ENCODE results near the gene MAST4. TPM values are rescaled to one million over a fixed set of nuclear protein-coding genes. Genes with fewer than 3 reads are reported as not detected.
A peak's percentile ranks its signal among the peaks of the same experiment; 100 is the strongest.

MAST4 gene
- total RNA-seq, 1 experiment from 2014 or later = 4.7 TPM

DNA sequence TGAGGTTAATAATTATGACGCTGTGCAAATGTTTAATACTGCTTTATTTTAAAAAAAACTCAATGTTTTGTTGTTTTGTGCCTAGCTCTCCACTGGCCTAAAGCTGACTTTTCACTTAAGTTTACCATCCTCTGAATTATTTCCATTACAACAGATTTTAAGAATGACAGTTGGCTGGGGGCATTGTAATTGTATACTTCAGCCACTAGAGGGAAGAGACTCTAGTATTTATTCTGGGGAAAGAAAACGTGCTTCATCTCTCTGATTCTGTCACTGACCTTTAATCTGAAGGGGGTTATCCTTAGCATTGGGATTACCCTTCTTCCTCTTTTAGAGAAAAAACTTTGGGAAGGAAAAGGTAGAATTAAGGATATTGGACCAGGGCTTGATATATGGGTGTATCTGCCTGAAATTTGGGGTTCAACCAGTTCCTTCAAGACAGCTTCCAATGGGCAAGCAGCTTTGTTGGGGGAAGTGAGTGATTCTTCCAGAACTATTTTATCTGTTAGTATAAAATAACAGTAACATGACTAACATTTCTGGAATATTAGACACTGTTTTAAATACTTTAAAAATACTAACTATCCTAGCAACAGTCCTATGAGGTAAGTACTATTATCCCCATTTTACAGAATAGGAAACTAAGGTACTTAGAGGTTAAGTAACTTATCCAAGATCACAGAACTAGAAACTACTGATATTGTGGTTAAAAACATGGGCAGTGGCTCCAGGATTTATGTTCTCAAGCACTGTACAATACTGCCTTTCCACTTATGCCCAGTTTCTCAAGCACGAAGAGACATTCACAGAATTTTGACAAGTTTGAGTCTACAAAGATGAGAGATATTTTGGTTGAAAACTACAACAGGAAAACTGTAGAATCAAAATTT is 392.0 kb downstream of the MAST4 start:
- peak; percentile 54 for DNase-seq (ENCODE audit: low spot score)

- DNase-seq (ENCODE audit: low spot score) = peak; percentile 38
These were observed 393.1 kb downstream of the MAST4 start for GRCh38 chr5:66989286-66989685.

DNA sequence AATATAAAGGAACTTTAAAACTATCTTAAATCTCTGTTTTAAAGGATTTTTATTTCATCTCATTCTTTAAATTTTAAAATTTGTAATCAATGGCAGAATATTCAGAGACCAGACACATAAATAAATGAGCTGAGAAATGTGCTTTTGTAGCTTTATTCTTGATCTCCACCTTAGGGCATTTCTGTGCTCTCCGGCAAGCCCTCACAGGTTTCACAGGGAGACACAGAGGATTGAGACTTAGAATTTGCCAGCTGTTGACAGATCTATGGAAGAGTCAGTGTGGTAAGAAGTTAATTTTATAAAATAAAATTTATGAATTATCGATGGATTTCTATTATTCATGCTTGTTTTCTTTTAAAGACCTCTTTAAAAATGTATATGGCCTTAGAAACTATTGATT is 393.6 kb downstream of the MAST4 start:
- DNase-seq (ENCODE audit: low spot score) = no peak

DNA sequence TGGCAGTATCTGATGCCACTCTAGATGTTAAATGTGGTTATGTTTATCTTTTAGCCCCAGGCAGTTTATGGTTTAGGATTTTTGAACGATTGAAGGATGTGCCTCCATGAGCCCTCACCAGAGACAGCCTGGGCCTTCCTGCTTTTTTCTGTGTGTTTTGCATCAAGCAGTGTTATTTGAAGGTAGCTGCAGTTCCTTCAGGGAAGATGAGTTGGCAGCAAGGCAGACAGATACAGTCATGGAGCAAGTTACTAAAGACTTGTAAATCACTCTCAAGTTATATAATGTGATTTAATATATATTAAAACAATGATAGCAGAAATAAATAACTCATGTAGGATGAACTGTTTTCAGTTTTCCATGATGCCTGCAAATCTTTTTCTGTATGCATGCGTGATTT is 395.6 kb downstream of the MAST4 start:
- DNase-seq (ENCODE audit: low spot score) = no peak

- no peak for DNase-seq (ENCODE audit: low spot score)
These were observed 396.4 kb downstream of the MAST4 start for GRCh38 chr5:66992547-66992946.

GRCh38 chr5:66993448-66993847 is 397.3 kb downstream of the MAST4 start:
- DNase-seq (ENCODE audit: low spot score) = no peak

DNA sequence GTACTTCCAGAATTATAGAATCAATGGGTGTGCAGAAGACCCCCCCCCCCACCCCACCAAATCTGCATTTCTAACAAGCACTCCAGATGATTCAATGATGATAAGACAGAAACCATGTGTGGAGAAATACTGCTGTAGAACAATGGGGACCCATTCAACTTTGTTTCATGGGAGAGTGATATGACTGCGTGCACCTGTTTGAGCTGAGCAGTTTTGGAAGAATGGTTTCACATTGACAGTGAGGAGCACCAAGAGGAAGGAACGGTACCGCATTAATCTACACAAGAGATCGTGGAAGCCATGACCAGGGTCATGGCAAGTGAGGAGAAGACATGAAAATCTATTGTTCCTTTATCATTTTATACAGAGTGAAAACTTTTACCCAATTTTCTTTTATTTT is 397.7 kb downstream of the MAST4 start:
- DNase-seq (ENCODE audit: low spot score) = no peak

GRCh38 chr5:66994790-66995189 is 398.6 kb downstream of the MAST4 start:
- DNase-seq (ENCODE audit: low spot score) = peak; percentile 58

- DNase-seq (ENCODE audit: low spot score) = no peak
These were observed 404.7 kb downstream of the MAST4 start for GRCh38 chr5:67000794-67001475.

- DNase-seq (ENCODE audit: low spot score) = no peak
These were observed 406.9 kb downstream of the MAST4 start for GRCh38 chr5:67002832-67003684.

- no peak for DNase-seq (ENCODE audit: low spot score)
These were observed 407.4 kb downstream of the MAST4 start for GRCh38 chr5:67003685-67003934.

GRCh38 chr5:67003935-67004729 is 407.9 kb downstream of the MAST4 start:
- DNase-seq (ENCODE audit: low spot score) = peak; percentile 87

- no peak for DNase-seq (ENCODE audit: low spot score)
These were observed 408.6 kb downstream of the MAST4 start for GRCh38 chr5:67004730-67005350.

- no peak for DNase-seq (ENCODE audit: low spot score)
These were observed 409.7 kb downstream of the MAST4 start for GRCh38 chr5:67005737-67006499.

- no peak for DNase-seq (ENCODE audit: low spot score)
These were observed 410.3 kb downstream of the MAST4 start for GRCh38 chr5:67006500-67006848.

DNA sequence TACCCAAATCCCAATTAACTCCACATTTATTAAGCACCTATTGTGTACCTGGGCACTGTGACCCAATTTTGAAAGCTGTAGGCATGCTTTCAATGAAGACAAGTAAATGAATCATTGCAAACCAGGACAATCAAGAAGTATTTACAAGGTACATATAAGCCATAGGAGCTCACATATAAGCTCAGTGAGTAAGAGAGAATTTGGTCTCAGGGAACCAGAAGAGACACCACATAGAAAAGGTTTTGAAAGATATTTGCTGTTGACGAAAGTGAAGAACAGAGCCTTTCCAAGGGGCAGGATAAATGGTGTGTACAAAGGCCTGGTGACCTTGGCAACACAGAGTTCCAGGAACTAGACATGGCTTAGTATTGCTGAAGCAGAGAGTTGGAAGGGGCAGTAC is 412.8 kb downstream of the MAST4 start:
- DNase-seq (ENCODE audit: low spot score) = no peak

GRCh38 chr5:67010684-67011409 is 414.7 kb downstream of the MAST4 start:
- DNase-seq (ENCODE audit: low spot score) = no peak

GRCh38 chr5:67011422-67011821 is 415.2 kb downstream of the MAST4 start:
- no peak for DNase-seq (ENCODE audit: low spot score)

- DNase-seq (ENCODE audit: low spot score) = no peak
These were observed 416.0 kb downstream of the MAST4 start for GRCh38 chr5:67012171-67012570.

DNA sequence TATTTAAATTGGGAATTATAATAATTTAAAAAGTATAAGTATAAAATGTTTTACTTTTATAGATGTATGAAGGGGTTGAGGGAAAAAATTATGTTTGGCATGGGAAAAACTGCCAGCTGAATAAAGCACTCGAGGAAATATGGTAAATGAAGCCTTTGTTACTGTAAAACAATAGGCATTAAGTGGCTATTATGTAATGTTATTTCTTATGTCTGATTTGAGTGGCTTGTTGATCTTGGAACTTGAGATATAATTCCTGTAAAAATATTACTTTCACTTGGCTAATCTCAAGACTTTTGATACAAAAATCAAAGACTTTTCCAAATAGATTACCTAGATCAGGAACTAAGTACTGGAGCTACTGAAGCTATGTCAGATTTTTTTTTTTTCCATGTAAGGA is 417.5 kb downstream of the MAST4 start:
- no peak for DNase-seq (ENCODE audit: low spot score)

Data from HT-29 (cell line).